PC-3 (cell line): ENCODE results near the gene EPHB3.

Experiments
- CTCF ChIP-seq: fragments of 300-600 bp; sonication (generic); conservative IDR thresholded peaks from 2 replicates; pipeline ENCODE4 v1.5.1; 2017; ENCODE audit warnings: antibody characterized with exemption, low read depth, mild to moderate bottlenecking, low read length
- EZH2 ChIP-seq: fragments of 300-600 bp; sonication (generic); IDR thresholded peaks from one replicate; pipeline ENCODE4 v1.6.1; 2017; ENCODE audit warnings: antibody characterized with exemption, mild to moderate bottlenecking, low read length; ENCODE audit not compliant: unreplicated experiment

DNA sequence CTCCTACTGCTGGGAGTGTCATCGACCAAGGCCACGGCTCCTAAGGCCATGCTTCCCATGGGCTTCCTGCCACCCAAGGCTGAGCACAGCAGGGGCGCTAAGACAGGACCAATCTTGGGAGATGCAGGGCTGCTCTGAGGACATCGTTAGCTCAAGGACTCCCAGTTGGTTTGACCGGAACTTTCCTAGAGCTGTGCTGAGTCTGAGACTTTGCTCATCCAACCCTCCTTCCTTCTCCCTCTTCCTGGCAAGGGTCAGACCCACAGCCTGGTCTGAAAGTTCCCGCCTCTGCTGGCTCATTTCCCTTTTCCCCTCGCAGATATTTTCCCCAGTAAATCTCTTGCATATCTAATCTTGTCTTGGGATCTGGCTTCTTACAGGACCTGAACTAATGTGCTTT, 57.2 kb downstream of the EPHB3 start:
- no peak for TF ChIP-seq CTCF
- no peak for TF ChIP-seq EZH2
